ENCODE results near the gene NLGN2. TPM values are rescaled to one million over a fixed set of nuclear protein-coding genes. Genes with fewer than 3 reads are reported as not detected.

NLGN2 gene
- total RNA-seq, 2 experiments from 2014 or later, result 0.06 to 1.2 TPM

DNA sequence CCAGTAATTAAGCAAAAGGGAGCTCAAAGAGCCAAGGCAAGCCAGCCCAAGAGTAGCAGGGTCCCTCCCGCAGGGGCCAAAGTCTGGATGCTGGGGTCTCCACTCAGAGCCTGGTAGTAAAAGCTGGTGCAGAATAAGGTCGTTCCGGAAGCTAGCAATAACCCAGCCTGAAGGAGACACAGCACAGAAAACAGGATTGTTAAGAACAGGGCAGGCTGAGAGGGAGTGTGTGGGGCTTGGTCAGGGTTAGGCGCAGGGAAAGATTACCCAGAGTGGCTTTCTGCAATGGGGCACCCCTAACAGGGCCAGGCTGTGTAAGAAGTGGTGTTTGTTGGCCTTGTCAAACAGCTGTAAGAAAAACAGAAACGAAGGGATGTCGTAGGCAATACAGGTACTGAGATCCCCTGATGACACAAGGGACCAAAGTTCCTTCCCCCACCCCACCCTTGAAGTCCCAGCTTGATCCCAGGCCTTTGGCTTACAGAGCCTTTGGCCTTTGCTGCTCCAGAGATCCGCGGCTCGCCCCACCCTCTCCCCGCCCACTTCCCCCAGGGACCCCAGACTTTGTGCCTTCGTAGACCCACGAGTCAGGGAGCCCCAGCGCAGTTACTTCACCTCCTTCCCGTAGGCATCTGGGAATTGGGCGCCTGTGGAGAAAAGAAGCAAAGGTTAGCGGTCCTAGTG, 4.5 kb upstream of the NLGN2 start:
- H3K36me3 ChIP-seq (ENCODE audit: insufficient read depth, low read length), result no peaks in the 10 kb centered on the region
- TSS peak; percentile 87 for BruUV-seq (replicated peaks)
- ChIA-PET POLR2A (interaction anchor here (0.7 to 1.5 kb wide), 7 partner anchors 9 to 88 kb away, joined by 3 to 8 read pairs (median 5); partner anchors contain the start of genes PLSCR3 and TMEM102), CTCF (ENCODE audit: unreplicated experiment) (interaction anchor here (1.9 kb wide), 1 partner anchor 33 kb away, joined by 18 read pairs; the partner anchor contains the start of gene TMEM102)
- TF ChIP-seq EZH2phosphoT487 (IDR thresholded peaks at IDR 0.05; ENCODE audit: borderline replicate concordance, low read depth, low read length), result no peak
- TF ChIP-seq, protein P1, sequence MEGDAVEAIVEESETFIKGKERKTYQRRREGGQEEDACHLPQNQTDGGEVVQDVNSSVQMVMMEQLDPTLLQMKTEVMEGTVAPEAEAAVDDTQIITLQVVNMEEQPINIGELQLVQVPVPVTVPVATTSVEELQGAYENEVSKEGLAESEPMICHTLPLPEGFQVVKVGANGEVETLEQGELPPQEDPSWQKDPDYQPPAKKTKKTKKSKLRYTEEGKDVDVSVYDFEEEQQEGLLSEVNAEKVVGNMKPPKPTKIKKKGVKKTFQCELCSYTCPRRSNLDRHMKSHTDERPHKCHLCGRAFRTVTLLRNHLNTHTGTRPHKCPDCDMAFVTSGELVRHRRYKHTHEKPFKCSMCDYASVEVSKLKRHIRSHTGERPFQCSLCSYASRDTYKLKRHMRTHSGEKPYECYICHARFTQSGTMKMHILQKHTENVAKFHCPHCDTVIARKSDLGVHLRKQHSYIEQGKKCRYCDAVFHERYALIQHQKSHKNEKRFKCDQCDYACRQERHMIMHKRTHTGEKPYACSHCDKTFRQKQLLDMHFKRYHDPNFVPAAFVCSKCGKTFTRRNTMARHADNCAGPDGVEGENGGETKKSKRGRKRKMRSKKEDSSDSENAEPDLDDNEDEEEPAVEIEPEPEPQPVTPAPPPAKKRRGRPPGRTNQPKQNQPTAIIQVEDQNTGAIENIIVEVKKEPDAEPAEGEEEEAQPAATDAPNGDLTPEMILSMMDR (conservative IDR thresholded peaks at IDR 0.05; ENCODE audit: low read length), result no peak
- peak overlapping the region; percentile 30; the same call in 1 of the 2 replicates for H2AFZ ChIP-seq (ENCODE audit: low read length)
- H3K9me2 ChIP-seq (ENCODE audit: insufficient read depth, low read length), result no peaks in the 10 kb centered on the region
- no peaks in the 10 kb centered on the region for H3K79me2 ChIP-seq (ENCODE audit: insufficient read depth, low read depth, low read length)
- peak overlapping the region; percentile 60 for H3K4me2 ChIP-seq (ENCODE audit: low read length)
- H3K27ac ChIP-seq (ENCODE audit: low read depth, low read length, poor library complexity, severe bottlenecking), result no peak overlapping the region
- H3K4me1 ChIP-seq (ENCODE audit: insufficient read depth, low read length, poor library complexity, severe bottlenecking), result peaks cover 6% of the 10 kb centered on the region
- no peaks in the 10 kb centered on the region for H4K20me1 ChIP-seq (ENCODE audit: insufficient read depth, low read length)
- intact Hi-C loops (cut with micrococcal nuclease; ENCODE audit: unreplicated experiment), result loop anchor here (5.0 kb wide), 1 partner anchor 51 kb away; the partner anchor contains the start of gene KCTD11
- DNase-seq (ENCODE audit: low spot score), result peak; percentile 16
- H3K9me3 ChIP-seq (ENCODE audit: low read length), result no peaks in the 10 kb centered on the region
- peak overlapping the region; percentile 70 for H3K4me3 ChIP-seq (ENCODE audit: low read depth, low read length, poor library complexity, severe bottlenecking)

- Histone ChIP-seq H2AFZ (ENCODE audit: low read length) (peak overlapping the region; percentile 30), H3K36me3 (ENCODE audit: insufficient read depth, low read length) (no peaks in the 10 kb centered on the region), H3K4me3 (ENCODE audit: low read depth, low read length, poor library complexity, severe bottlenecking) (peak overlapping the region; percentile 70), H4K20me1 (ENCODE audit: insufficient read depth, low read length) (no peaks in the 10 kb centered on the region), H3K79me2 (ENCODE audit: insufficient read depth, low read depth, low read length) (no peaks in the 10 kb centered on the region), H3K4me2 (ENCODE audit: low read length) (peak overlapping the region; percentile 60), H3K9me2 (ENCODE audit: insufficient read depth, low read length) (no peaks in the 10 kb centered on the region), H3K27ac (ENCODE audit: low read depth, low read length, poor library complexity, severe bottlenecking) (no peak overlapping the region), H3K9me3 (ENCODE audit: low read length) (no peaks in the 10 kb centered on the region), H3K4me1 (ENCODE audit: insufficient read depth, low read length, poor library complexity, severe bottlenecking) (peaks cover 6% of the 10 kb centered on the region)
- CTCF ChIA-PET (ENCODE audit: unreplicated experiment), result interaction anchor here (0.6 to 1.9 kb wide), 4 partner anchors 11 to 51 kb away, joined by 3 to 18 read pairs (median 4); partner anchors contain the start of gene TMEM102
- POLR2A ChIA-PET, result interaction anchor here (0.7 to 1.5 kb wide), 10 partner anchors 9 to 285 kb away, joined by 3 to 8 read pairs (median 4); partner anchors contain the start of genes PLSCR3, TMEM102 and WRAP53
- BruUV-seq (replicated peaks), result no TSS peak
- DNase-seq (ENCODE audit: low spot score), result no peak
- intact Hi-C loops (cut with micrococcal nuclease; ENCODE audit: unreplicated experiment), result loop anchor here (5.0 kb wide), 1 partner anchor 51 kb away; the partner anchor contains the start of gene KCTD11
- TF ChIP-seq, protein P1 (conservative IDR thresholded peaks at IDR 0.05; ENCODE audit: low read length), result no peak
- TF ChIP-seq EZH2phosphoT487 (IDR thresholded peaks at IDR 0.05; ENCODE audit: borderline replicate concordance, low read depth, low read length), result no peak
Measured at GRCh38 chr17:7403727-7403976, 4.0 kb upstream of the NLGN2 start.

Measured in OCI-LY7 (cell line).